NCI-H2227 treated with DMSO at 0.1 percent for 48 hours (cell line): ENCODE data around the gene LATS1.
"Not testable (repeated sequence)": the region's sequence is repeated elsewhere in the genome, so short reads cannot be mapped to it uniquely, and the experiment has no call there.

ENCODE experiments used
- DNase-seq: peaks from one replicate; lab custom pipeline; 2025; lab: John Stamatoyannopoulos, UW

Gene LATS1

DNA sequence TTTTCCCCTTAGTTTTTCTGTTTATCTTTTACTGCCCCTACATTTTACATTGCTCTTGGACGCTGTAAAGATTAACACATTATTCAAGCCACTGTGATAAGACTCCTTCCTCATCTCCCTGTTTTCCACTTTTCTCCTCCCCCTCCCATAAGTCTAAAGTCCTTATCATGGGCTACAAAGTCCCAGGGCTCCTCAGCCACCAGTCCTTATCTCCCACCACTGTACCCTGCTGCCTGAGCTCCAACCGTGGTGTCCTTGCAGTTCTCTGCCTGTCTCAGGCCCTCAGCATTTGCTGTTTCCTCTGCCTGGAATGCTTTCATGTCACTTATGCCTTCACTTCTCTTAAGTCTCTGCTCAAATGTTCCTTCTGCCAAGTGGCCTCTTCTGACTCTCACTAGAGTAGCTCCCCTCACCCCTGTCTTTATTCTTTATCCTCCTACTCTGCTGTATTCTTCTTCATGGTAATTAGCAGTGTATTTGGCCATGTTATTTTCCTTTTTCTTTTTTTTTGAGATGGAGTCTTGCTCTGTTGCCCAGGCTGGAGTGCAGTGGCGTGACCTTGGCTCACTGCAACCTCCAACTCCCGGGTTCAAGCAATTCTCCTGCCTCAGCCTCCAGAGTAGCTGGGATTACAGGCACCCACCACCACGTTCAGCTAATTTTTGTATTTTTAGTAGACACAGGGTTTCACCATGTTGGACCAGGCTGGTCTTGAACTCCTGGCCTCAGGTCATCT is 10.8 kb upstream of the LATS1 start:
- DNase-seq = no peak

DNA sequence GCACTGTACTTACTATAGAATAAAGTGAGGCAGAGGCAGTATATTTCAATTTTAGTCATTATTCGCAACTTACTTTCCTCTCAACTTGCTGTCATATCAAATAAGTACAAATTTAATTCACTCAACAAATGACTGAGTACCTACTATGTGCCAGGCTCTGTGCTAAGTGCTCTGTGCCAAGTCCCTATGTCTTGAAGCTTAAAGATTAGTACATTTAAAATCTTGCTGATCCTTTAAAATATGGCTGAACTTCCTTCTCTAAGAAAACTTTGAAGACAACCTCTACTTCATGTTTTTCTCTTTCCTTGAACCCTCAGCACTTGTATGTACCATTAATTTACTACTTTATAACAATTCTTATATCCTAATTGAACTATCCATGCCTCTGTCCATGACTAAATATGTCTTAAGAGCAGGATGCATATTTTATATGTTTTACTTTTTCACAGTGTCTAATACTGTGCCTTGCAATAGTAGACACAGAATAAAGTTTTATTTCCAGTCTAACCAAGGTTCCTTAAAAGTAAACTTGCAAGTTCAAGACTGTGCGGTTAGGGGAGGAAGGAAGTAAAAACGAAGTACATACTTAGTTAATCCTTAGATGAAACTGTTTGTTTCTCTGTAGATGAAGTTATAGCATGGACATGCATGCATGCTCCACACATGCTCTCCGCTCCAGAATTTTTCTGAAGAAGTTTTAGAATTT is 10.0 kb upstream of the LATS1 start:
- no peak for DNase-seq

DNA sequence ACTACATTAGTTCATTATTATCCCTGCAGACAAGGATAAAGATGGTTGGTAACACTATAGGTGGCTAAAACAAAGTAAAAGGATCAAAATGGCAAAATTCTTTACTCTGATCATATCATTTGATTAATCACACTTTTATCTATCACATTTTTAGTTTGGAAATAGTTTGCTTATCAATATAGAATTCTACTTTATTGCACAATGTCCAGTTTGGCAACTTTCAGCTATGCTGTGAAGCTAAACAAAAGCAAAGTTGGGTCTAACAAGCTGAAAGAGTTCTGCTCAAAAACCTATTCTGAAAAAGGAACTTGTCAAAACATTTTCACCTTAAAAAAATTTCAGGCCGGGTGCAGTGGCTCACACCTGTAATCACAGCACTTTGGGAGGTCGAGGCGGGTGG is 7.9 kb upstream of the LATS1 start:
- no peak for DNase-seq

DNA sequence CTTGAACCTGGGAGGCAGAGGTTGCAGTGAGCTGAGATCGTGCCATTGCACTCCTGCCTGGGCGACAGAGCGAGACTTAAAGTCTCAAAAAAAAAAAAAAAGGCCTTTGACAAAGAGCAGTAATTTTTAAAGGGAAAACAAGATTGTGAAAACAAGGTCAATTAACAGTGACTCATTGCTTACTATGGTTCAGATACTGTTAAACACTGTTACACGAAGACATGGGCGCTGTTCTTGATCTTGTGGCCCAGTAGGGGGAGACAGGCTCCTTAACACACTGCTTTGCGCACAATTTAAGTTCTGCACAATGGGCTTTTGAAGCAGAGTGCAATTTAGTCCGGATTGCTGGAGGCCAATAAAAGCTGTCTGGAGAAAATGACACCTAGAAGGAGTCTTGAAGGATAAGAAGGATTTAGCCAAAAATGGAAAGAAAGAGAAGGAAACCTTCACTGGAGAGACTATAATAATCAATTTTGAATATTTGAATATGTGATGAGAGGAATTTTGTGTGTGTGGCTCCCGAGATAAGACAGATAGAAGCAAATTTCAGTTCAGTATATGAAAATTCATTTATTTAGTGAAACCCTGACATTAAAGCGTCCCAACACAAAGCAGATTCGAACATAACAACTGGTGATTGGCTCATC is 6.0 kb upstream of the LATS1 start:
- DNase-seq = no peak

DNA sequence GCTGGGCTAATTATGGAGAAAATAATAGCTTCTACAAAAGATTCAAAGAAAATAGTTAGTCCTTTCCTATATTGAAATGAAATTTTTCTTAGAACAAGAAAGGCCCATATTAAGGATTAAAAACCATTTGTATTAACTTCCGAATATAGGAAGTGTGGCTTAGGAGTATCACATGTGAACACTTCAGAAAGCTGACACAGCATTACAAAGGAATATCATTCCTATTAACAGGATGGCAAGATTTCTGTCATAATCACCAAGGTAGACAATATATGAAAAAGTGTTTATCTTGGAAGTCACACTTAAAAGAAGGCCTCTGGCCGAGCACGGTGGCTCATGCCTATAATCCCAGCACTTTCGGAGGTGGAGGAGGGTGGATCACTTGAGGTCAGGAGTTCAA is 5.4 kb upstream of the LATS1 start:
- DNase-seq = no peak

DNA sequence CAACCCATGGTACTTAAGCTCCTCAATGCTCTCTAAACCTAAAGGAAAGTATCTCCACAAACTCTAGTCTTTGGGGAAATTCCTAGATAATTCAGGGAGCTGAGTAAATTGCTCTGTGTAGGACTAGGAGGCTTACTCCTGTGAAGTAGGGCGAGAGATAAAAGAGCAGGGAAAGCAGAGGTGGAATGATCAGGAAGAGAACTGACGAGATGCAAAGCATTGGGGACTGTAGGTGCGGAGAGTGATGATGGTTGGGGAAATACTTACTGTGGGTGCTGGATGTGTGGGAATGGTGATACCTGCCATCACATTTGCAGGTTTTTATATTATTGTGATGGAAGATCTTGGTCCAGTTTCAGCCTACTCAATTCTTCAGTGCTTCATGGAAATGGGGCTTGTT is 1.6 kb upstream of the LATS1 start:
- no peak for DNase-seq

DNA sequence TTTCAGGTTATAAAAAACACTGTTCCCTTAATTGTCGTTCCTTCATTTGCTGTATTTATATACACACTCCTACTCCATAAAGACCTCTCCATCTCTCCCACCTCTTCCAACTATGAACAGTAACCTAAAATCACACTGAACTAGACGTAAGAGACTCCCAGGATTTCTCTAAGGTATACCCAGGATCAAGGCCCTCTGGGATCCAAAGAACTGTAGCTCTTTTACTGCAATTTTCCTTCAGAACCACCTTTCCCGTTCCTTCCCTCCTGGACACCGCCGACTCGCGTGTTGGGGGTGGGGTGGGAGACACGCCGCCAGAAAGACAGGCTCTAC is 680 bp downstream of the LATS1 start:
- DNase-seq = peak; percentile 38

DNA sequence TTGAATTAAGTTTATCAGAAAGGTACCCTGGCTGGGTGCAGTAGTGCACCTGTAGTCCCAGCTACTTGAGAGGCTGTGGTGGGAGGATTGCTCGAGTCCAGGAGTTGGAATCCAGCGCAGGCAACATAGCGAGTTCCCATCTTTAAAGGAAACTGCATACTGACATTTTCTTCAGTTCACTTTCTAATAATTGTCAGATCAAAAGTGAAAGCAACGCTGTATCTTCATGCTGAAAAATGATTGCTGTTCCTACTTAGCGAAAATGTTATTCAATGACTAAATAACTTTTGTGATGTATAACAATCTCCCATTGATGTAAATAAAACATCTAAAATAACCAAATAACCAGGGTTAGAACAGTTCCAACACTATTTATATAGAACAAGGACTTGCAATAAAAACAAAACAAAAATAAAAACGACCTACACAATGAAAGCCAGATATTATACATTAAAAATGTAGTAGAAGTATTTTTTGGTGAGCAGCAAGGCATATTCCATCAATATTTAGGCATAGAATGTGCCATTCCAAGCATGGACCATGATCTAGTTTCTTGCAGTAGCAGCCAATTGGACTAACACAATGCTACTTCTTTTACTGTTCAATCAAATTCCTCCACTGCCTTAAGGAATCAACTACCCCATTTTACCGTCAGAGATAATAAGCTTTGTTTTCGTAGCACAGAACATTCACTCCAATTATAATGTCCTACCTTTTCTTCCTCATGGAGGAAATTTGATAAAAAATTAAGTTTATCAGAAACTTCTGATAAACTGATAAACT is 1.5 kb downstream of the LATS1 start:
- no peak for DNase-seq

DNA sequence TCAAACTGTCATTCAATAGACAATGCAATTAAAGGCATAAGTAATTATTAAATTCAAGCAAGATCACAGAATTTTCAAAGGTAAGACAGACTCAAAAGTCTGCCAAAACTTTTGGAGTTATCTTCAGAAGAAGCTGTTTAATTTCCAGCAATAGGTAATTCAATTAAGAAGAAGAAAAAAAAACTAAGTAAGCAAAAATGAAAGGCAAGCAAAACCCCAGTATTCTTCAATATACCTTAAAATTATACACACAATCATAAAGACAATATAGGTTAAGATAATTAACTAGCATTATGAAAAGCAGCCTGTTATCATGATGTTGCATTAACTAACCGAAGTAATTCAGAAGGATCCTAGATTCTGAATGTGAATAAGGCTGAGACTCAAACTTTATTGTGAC is 3.5 kb downstream of the LATS1 start:
- DNase-seq = no peak

DNA sequence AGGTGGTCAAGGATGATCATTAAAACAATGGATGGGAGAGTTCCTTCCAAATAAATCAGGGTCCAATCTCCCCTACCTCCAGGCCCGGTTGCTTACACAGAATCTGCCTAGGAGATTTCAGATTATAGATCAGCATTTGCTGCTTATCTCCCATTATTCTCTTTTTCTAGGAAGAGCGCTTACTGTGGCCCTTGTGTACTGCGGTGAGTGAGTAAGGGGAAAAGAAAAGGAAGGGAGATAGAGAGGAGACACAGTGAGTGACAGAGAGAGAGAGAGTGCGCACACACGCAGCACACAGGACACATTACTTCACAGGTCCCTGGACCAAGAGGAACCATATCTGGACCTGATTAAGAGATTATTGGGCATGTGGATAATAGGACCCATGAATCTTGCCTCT is 6.2 kb downstream of the LATS1 start:
- DNase-seq = no peak

DNA sequence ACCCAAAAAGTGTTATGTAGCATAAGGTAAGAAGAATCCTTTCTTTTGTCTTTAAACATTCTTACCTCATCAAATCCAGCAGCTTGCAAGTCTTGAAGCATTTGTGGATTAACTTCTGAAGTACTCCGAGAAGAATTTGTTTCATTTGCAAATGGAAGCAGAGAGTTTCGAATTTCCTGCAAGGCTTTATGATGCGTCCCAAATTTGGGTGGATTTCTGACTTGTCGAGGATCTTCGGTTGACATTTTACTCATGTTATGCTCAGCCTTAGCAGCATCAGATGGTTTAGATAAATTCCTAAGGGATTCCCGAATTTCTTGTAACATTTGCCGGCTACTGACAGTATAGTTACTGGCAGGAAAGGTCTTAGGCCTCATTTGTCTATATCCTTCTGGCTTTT is 16.2 kb downstream of the LATS1 start:
- DNase-seq = no peak

DNA sequence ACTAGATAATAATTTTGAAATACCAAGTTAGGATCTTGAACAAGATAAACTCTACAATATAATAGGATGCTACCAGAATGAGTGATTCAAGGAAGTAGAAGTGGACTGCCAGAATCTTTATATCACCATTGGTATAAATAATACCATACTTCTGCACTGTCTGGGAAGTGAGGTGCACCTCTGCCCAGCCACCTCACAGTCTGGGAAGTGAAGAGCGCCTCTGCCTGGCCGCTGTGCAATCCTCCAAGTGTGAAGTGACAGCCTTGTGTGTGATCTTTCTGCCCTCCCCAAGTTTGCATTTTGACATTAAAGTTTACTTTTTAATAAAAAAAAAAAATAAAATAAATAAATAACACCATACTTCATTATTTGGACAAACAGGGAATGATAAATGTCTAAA is 18.8 kb downstream of the LATS1 start:
- DNase-seq = no peak

DNA sequence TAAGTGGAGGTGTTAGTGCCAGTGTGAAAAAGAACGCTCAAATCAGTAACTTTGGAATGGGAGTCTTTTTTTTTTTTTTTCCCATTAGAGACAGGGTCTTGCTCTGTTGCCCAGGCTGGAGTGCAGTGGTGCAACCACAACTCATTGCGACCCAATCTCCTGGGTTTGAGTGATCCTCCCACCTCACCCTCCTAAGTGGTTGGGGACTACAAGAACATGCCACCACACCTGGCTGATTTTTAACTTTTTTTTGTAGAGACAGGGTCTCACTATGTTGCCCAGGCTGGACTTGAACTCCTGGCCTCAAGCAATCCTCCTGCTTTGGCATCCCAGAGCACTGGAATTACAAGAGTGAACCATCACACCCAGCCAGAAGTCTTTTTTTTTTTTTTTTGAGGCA is 19.7 kb downstream of the LATS1 start:
- no peak for DNase-seq

DNA sequence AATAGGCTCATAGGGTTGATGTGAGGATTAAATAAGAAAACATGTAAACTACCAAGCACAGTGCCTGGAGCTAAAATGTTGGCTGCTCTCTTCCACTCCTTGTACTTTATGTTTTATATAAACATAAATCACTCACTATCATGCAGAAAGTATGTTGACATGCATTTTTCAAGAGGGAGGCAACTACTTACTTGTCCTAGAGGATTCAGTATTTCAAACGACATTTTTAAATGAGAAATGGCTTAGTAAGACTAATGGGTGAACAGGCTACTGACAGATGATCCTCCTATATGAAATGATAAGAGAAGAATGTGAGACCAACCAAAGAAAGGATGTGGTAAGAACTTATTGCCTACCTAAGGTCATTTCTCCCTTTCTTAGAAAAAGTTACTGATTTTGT is 21.0 kb downstream of the LATS1 start:
- DNase-seq = no peak

DNA sequence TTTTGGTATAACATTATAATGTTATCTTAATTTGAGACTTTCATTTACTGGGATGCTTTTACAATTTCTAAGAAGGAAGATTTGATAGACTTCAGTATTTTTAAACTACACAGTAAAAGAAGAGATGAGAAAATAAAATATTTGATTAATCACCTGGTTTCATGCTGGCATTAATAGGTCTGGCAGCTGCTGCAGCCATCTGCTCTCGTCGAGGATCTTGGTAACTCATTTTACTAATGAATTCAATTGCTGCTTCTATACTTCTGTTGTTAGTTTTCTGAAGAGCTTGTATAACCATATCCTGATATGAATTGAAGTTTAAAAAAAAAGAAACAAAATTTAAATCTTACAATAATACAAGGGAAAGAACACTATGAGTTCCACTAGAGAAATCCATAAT is 23.0 kb downstream of the LATS1 start:
- DNase-seq = no peak

DNA sequence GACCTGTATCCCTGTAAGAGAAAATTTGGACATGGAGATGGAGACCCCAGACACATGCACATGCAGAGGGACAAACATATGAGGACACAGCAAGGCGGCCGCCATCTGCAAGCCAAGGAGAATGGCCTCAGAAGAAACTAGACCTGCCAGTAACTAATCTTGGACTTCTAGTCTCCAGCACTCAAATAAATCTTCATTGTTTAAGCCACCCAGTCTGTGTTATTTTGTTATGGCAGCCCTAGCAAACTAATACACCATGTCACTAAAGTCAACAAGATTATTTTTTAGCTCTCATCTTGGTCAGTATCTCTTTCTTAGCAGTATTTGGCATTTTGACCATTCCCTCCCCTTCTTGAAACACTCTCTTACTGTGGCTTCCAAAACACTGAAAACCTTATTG is 26.7 kb downstream of the LATS1 start:
- DNase-seq = no peak

DNA sequence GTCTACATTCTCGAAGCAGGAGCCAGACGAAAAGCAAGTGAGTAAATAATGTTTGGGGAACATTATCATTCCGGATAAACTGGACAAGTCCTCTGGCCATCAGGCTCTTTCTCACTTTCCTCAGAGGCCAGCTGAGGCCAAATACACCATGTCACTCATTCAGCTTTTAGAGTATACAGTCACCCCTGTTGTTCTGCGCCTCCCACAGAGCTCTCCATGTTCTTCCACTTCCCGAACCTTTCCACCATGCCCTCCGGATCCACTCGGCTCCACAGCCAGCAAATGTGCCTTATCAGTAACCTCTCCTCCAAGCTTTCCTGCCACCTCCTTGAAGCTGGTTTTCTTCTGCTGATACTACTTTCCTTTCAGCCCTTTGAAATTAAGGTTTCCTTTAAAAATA is 31.7 kb downstream of the LATS1 start:
- no peak for DNase-seq

DNA sequence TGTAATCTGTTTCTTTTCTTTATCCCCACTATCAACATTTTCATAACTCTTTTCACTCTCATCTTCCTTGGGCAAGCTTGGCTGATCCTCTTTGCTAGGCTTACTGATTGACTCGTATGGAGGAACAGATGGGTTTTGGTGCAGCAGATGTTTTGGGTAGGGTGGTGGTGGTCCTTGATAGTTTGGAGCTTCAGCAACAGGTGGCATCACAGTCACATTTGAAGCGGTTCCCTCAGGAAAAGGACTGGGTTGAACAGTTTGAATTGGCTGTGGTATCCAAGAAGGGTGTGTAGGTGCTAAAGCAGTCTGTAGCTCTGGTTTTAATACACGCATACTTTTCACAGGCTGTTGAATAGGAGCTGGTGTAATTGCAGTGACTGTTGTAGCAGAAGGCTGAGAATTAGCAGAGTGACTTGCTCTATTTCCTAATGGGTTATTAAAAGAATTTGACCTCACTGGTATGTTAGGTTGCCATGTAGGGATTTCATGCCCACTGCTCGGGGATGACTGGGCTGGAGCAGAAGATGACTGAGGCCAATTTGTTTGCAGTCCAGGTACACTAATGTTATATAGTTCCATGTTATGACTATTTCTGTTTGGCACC is 34.5 kb downstream of the LATS1 start:
- DNase-seq = no peak

DNA sequence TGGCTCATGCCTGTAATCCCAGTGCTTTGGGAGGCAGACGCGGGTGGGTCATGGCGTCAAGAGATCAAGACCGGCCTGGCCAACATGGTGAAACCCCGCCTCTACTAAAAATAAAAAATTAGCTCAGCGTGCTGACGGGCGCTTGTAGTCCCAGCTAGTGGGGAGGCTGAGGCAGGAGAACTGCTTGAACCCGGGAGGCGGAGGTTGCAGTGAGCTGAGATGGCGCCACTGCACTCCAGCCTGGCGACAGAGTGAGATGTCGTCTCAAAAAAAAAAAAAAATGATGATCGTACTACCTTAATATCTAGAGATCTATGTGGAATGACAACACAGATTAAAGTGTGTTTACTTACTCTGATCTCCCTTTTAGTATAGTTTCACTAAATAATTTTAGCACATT is 36.1 kb downstream of the LATS1 start:
- DNase-seq = not testable (repeated sequence)

DNA sequence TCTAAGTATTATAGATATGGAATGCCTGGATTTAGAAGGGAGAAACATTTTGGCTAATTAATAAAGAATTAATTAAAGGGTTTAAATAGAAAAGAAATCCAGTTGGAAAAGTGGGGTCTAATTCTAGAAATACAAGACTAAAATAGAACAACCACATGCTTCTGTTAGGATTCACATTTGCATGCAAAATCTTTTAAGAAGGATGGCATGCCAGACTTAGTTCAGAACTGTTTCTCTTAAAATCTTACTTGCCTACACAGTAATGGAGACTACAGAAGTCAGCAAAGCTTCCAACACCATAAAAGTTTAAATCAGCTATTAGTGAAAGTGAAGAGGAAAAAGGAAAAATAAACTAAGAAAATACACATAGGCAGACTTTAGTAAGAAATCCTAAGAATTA is 36.7 kb downstream of the LATS1 start:
- DNase-seq = no peak

DNA sequence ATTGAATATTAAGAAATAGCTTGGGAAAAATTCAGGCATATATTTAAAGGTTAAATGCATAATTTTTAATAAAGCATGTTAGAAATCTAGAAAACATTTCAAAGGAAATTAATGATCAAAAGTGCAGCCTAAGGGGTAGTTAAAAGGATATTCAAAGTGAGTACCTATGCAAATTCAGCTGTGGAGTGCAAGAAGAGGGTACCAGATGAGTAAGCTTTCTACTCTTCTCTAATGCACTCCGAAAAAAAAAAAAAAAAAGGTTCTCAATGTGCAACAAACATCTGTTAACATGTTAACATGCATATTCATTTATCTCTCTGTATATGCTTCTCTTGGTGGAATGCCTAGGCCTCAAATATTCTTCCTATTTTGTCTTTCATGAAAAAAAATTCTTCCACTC is 37.4 kb downstream of the LATS1 start:
- no peak for DNase-seq

DNA sequence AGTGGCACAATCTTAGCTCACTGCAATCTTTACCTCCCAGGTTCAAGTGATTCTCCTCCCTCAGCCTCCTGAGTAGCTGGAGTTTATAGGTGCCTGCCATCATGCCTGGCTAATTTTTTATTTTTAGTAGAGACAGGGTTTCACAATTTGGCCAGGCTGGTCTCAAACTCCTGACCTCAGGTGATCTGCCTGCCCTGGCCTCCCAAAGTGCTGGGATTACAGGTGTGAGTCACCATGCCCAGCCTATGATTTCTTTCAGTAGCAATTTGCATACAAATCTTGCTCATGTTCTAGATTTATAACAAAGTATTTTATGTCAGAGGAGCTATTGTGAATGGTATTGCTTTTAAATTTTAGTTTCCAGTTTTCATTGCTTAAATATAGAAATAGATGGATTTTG is 45.6 kb downstream of the LATS1 start:
- not testable (repeated sequence) for DNase-seq
